SIG-M5 treated with dmso at 0.1 percent for 504 hours (cell line): ENCODE measurements around the gene TBC1D22B.
"Not testable (repeated sequence)": the region's sequence is repeated elsewhere in the genome, so short reads cannot be mapped to it uniquely, and the experiment has no call there.

Source experiments
- DNase-seq: peaks from one replicate; lab custom pipeline; 2025; ENCODE audit not compliant: unreplicated experiment; lab: John Stamatoyannopoulos, UW

Gene TBC1D22B

GRCh38 chr6:37302086-37302686, 44.6 kb downstream of the TBC1D22B start:
- DNase-seq = no peak

- DNase-seq = no peak
Observed at GRCh38 chr6:37303091-37303660, 45.6 kb downstream of the TBC1D22B start.

- no peak for DNase-seq
Observed at GRCh38 chr6:37303891-37304503, 46.4 kb downstream of the TBC1D22B start.

GRCh38 chr6:37304766-37305165, 47.2 kb downstream of the TBC1D22B start:
- no peak for DNase-seq

GRCh38 chr6:37305841-37306425, 48.4 kb downstream of the TBC1D22B start:
- DNase-seq = no peak

- no peak for DNase-seq
Observed at GRCh38 chr6:37306624-37307222, 49.2 kb downstream of the TBC1D22B start.

- not testable (repeated sequence) for DNase-seq
Observed at GRCh38 chr6:37307484-37307883, 49.9 kb downstream of the TBC1D22B start.

- no peak for DNase-seq
Observed at GRCh38 chr6:37308069-37308815, 50.7 kb downstream of the TBC1D22B start.

- DNase-seq = no peak
Observed at GRCh38 chr6:37309046-37309445, 51.5 kb downstream of the TBC1D22B start.

- no peak for DNase-seq
Observed at GRCh38 chr6:37309692-37310091, 52.1 kb downstream of the TBC1D22B start.

- no peak for DNase-seq
Observed at GRCh38 chr6:37310966-37311365, 53.4 kb downstream of the TBC1D22B start.

- DNase-seq = no peak
Observed at GRCh38 chr6:37311741-37312473, 54.3 kb downstream of the TBC1D22B start.

- DNase-seq = no peak
Observed at GRCh38 chr6:37313723-37314486, 56.3 kb downstream of the TBC1D22B start.

- DNase-seq = peak; percentile 29
Observed at GRCh38 chr6:37314487-37315156, 57.0 kb downstream of the TBC1D22B start.

GRCh38 chr6:37315157-37315515, 57.6 kb downstream of the TBC1D22B start:
- no peak for DNase-seq

- DNase-seq = no peak
Observed at GRCh38 chr6:37316071-37316470, 58.5 kb downstream of the TBC1D22B start.

GRCh38 chr6:37317312-37318038, 59.9 kb downstream of the TBC1D22B start:
- no peak for DNase-seq

- DNase-seq = no peak
Observed at GRCh38 chr6:37319156-37319555, 61.6 kb downstream of the TBC1D22B start.
